ENCODE results near the gene RPTOR.

The RPTOR gene

GRCh38 chr17:80855948-80856862 is 311.6 kb downstream of the RPTOR start:
- peaks cover 10% of the 10 kb centered on the region for H3K4me1 ChIP-seq (ENCODE audit: control insufficient read depth, insufficient read depth, low read length)
- no peak overlapping the region for H3K4me3 ChIP-seq (ENCODE audit: low read length)
- H3K36me3 ChIP-seq (ENCODE audit: control insufficient read depth, insufficient read depth, low read length) = no peaks in the 10 kb centered on the region; the same call in 1 of the 2 replicates
- H3K27ac ChIP-seq (ENCODE audit: low read length) = no peak overlapping the region
- no peaks in the 10 kb centered on the region for H3K27me3 ChIP-seq (ENCODE audit: control insufficient read depth, insufficient read depth, low read length)
- DNase-seq (ENCODE audit: low read depth, low spot score) = no peak
- WGBS (ENCODE audit: insufficient coverage, insufficient read length) = no CpG with 5 or more reads among the region's 21 CpGs
- H3K9me3 ChIP-seq (ENCODE audit: control insufficient read depth, insufficient read depth, low read length) = no peaks in the 10 kb centered on the region

DNA sequence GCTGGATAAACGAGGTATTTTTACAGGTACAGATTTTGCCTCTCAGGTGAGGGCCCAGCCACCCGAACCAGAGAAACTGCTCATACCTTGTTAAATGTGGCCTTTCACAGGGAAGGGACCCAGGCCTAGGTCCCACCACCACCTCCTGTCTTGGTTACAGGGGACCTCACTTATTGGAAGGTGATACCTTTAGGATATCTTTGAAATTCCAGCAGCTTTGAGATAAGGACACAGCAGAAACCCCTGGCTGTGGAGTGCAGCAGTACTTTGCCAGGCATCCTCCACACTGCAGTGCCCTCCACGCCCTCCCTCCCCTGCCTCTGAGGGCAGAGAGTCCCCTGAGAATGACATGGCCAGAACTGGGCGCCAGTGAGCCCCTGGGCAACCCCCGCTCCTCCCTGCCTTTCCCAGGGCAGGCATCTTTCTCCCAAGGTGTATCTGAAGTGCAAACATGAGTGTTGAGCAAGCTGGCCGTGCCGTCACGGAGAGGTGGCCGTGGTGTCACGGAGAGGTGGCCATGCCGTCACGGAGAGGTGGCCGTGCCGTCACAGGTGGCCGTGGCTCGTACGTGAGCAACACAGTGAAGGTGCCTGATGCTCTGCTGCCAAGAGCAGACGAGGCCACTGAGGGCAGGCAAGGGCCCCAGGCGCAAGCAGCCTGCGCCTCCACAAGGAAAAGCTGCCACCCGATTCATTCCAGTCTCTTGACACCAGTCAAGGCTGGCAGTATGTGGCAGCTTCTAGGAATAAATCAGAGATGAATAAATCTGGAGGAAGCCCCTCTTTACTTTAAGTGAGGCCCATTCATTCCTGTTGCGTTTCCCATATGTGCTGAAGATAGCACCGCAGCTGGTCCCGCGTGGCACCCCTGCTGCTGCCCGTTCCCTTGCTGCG is 312.5 kb downstream of the RPTOR start:
- no peak overlapping the region for H3K4me3 ChIP-seq (ENCODE audit: low read length)
- DNase-seq (ENCODE audit: low read depth, low spot score) = no peak
- no peaks in the 10 kb centered on the region for H3K9me3 ChIP-seq (ENCODE audit: control insufficient read depth, insufficient read depth, low read length)
- no peaks in the 10 kb centered on the region for H3K27me3 ChIP-seq (ENCODE audit: control insufficient read depth, insufficient read depth, low read length)
- H3K27ac ChIP-seq (ENCODE audit: low read length) = no peak overlapping the region
- no peaks in the 10 kb centered on the region; the same call in 1 of the 2 replicates for H3K36me3 ChIP-seq (ENCODE audit: control insufficient read depth, insufficient read depth, low read length)
- no CpG with 5 or more reads among the region's 27 CpGs for WGBS (ENCODE audit: insufficient coverage, insufficient read length)
- peaks cover 10% of the 10 kb centered on the region for H3K4me1 ChIP-seq (ENCODE audit: control insufficient read depth, insufficient read depth, low read length)

GRCh38 chr17:80857756-80858171 is 313.1 kb downstream of the RPTOR start:
- Histone ChIP-seq H3K27ac (ENCODE audit: low read length) (no peak overlapping the region), H3K9me3 (ENCODE audit: control insufficient read depth, insufficient read depth, low read length) (no peaks in the 10 kb centered on the region), H3K36me3 (ENCODE audit: control insufficient read depth, insufficient read depth, low read length) (no peaks in the 10 kb centered on the region; the same call in 1 of the 2 replicates), H3K4me3 (ENCODE audit: low read length) (no peak overlapping the region), H3K27me3 (ENCODE audit: control insufficient read depth, insufficient read depth, low read length) (no peaks in the 10 kb centered on the region), H3K4me1 (ENCODE audit: control insufficient read depth, insufficient read depth, low read length) (peaks cover 10% of the 10 kb centered on the region)
- no CpG with 5 or more reads among the region's 25 CpGs for WGBS (ENCODE audit: insufficient coverage, insufficient read length)
- no peak for DNase-seq (ENCODE audit: low read depth, low spot score)

DNA sequence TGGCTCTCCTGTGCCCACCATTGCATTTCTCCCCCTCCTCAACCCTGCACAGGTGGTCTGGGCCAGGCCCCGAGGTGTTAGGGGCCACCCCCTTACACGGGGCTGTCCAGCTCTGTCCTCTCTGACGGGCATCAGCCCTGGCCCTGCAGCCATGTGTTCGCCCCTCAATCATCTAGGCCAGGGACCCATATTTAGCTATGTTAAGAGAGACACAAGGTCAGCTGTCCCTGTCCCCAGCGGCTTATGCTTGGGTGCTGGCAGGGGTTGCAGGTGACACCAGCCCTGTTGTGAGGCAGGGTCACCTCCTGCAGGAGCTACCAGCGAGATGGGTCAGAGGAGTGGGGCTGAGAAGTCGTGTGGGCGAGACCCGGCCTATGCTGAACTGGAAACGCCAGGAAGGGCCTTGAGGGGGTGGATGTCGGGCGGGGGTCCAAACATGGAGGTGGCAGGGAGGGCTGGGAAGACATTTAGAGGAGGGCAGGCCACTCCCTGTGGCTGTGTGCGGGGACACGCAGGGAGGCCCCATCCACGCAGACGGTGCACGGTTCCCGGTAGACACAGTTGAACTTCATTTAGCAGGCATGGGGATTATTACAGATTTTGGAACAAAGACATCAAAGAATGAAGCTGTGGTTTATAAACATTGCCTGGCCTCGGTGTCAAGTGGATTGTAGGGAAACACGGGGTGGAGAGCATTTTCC is 313.8 kb downstream of the RPTOR start:
- H3K9me3 ChIP-seq (ENCODE audit: control insufficient read depth, insufficient read depth, low read length) = no peaks in the 10 kb centered on the region
- H3K27me3 ChIP-seq (ENCODE audit: control insufficient read depth, insufficient read depth, low read length) = no peaks in the 10 kb centered on the region
- no peaks in the 10 kb centered on the region; the same call in 1 of the 2 replicates for H3K36me3 ChIP-seq (ENCODE audit: control insufficient read depth, insufficient read depth, low read length)
- H3K27ac ChIP-seq (ENCODE audit: low read length) = no peak overlapping the region
- no CpG with 5 or more reads among the region's 20 CpGs for WGBS (ENCODE audit: insufficient coverage, insufficient read length)
- H3K4me1 ChIP-seq (ENCODE audit: control insufficient read depth, insufficient read depth, low read length) = peaks cover 9% of the 10 kb centered on the region
- H3K4me3 ChIP-seq (ENCODE audit: low read length) = no peak overlapping the region
- DNase-seq (ENCODE audit: low read depth, low spot score) = no peak

GRCh38 chr17:80859002-80859941 is 314.6 kb downstream of the RPTOR start:
- H3K27me3 ChIP-seq (ENCODE audit: control insufficient read depth, insufficient read depth, low read length) = no peaks in the 10 kb centered on the region
- H3K4me3 ChIP-seq (ENCODE audit: low read length) = no peak overlapping the region
- H3K36me3 ChIP-seq (ENCODE audit: control insufficient read depth, insufficient read depth, low read length) = no peaks in the 10 kb centered on the region; the same call in 1 of the 2 replicates
- H3K9me3 ChIP-seq (ENCODE audit: control insufficient read depth, insufficient read depth, low read length) = no peaks in the 10 kb centered on the region
- no CpG with 5 or more reads among the region's 40 CpGs for WGBS (ENCODE audit: insufficient coverage, insufficient read length)
- DNase-seq (ENCODE audit: low read depth, low spot score) = no peak
- no peak overlapping the region for H3K27ac ChIP-seq (ENCODE audit: low read length)
- H3K4me1 ChIP-seq (ENCODE audit: control insufficient read depth, insufficient read depth, low read length) = peaks cover 9% of the 10 kb centered on the region

DNA sequence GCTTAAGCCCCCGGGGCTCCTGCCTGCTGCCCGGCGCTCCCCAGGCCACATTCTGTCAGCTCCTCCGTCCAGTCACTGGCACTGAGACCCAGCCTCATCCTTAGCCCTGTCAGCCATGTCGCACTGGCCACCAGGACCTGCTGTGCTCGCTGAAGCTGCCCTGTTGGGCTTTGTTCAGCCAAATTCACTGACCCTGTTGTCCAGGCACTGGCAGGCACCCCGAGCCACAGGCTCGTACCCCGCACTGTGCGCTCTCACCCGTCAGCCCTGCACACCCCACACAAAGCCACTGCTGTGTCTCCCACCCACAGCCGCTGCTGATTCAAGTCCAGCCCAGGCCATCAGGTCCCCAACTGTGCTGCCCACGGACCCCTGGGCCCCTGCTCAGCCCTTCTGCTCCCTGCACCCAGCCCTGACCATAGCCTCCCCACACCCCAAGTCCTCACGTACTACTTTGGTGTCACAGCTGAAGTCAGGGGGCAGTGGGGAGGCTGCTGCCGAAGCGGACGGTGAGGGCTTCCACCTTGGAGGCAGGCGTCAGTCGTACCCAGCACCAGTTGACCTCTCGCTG is 315.5 kb downstream of the RPTOR start:
- DNase-seq (ENCODE audit: low read depth, low spot score) = no peak
- Histone ChIP-seq H3K36me3 (ENCODE audit: control insufficient read depth, insufficient read depth, low read length) (no peaks in the 10 kb centered on the region; the same call in 1 of the 2 replicates), H3K4me1 (ENCODE audit: control insufficient read depth, insufficient read depth, low read length) (peaks cover 9% of the 10 kb centered on the region), H3K27me3 (ENCODE audit: control insufficient read depth, insufficient read depth, low read length) (no peaks in the 10 kb centered on the region), H3K27ac (ENCODE audit: low read length) (no peak overlapping the region), H3K4me3 (ENCODE audit: low read length) (no peak overlapping the region), H3K9me3 (ENCODE audit: control insufficient read depth, insufficient read depth, low read length) (no peaks in the 10 kb centered on the region)
- WGBS (ENCODE audit: insufficient coverage, insufficient read length) = no CpG with 5 or more reads among the region's 20 CpGs

- no CpG with 5 or more reads among the region's 11 CpGs for WGBS (ENCODE audit: insufficient coverage, insufficient read length)
- Histone ChIP-seq H3K27me3 (ENCODE audit: control insufficient read depth, insufficient read depth, low read length) (no peaks in the 10 kb centered on the region), H3K9me3 (ENCODE audit: control insufficient read depth, insufficient read depth, low read length) (no peaks in the 10 kb centered on the region), H3K4me1 (ENCODE audit: control insufficient read depth, insufficient read depth, low read length) (peaks cover 9% of the 10 kb centered on the region), H3K27ac (ENCODE audit: low read length) (no peak overlapping the region), H3K4me3 (ENCODE audit: low read length) (no peak overlapping the region), H3K36me3 (ENCODE audit: control insufficient read depth, insufficient read depth, low read length) (no peaks in the 10 kb centered on the region; the same call in 1 of the 2 replicates)
- DNase-seq (ENCODE audit: low read depth, low spot score) = no peak
These were observed 316.2 kb downstream of the RPTOR start for GRCh38 chr17:80860703-80861417.

DNA sequence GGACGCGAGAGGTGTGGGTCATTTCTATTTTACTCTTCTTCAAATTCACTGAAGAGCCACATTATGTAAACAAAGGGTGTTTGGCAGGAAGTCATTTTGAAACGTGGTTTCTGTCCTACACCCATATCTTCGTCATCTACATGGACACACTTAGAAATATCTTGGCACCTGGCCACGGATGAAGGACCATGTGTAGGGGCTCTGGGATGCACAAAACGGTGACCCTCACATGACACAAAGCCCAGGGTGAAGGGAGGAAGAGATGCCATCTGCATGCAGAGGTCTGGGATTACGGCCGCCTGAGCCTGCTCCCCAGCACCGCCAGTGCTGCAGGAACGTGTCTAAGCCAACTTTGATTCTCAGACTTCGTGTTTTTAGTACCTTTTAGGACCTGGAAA is 316.8 kb downstream of the RPTOR start:
- no peak overlapping the region for H3K27ac ChIP-seq (ENCODE audit: low read length)
- H3K4me1 ChIP-seq (ENCODE audit: control insufficient read depth, insufficient read depth, low read length) = peaks cover 9% of the 10 kb centered on the region
- H3K9me3 ChIP-seq (ENCODE audit: control insufficient read depth, insufficient read depth, low read length) = no peaks in the 10 kb centered on the region
- H3K27me3 ChIP-seq (ENCODE audit: control insufficient read depth, insufficient read depth, low read length) = no peaks in the 10 kb centered on the region
- DNase-seq (ENCODE audit: low read depth, low spot score) = no peak
- H3K4me3 ChIP-seq (ENCODE audit: low read length) = no peak overlapping the region
- H3K36me3 ChIP-seq (ENCODE audit: control insufficient read depth, insufficient read depth, low read length) = no peaks in the 10 kb centered on the region; the same call in 1 of the 2 replicates
- WGBS (ENCODE audit: insufficient coverage, insufficient read length) = no CpG with 5 or more reads among the region's 11 CpGs

- peaks cover 9% of the 10 kb centered on the region for H3K4me1 ChIP-seq (ENCODE audit: control insufficient read depth, insufficient read depth, low read length)
- H3K4me3 ChIP-seq (ENCODE audit: low read length) = no peak overlapping the region
- no peaks in the 10 kb centered on the region for H3K9me3 ChIP-seq (ENCODE audit: control insufficient read depth, insufficient read depth, low read length)
- no peak overlapping the region for H3K27ac ChIP-seq (ENCODE audit: low read length)
- WGBS (ENCODE audit: insufficient coverage, insufficient read length) = no CpG with 5 or more reads among the region's 8 CpGs
- H3K36me3 ChIP-seq (ENCODE audit: control insufficient read depth, insufficient read depth, low read length) = no peaks in the 10 kb centered on the region; the same call in 1 of the 2 replicates
- no peaks in the 10 kb centered on the region for H3K27me3 ChIP-seq (ENCODE audit: control insufficient read depth, insufficient read depth, low read length)
- no peak for DNase-seq (ENCODE audit: low read depth, low spot score)
These were observed 317.3 kb downstream of the RPTOR start for GRCh38 chr17:80861892-80862291.
